HTERT RPE-1 (cell line): ENCODE measurements around the gene BCL7B.
"Not testable (repeated sequence)": the region's sequence is repeated elsewhere in the genome, so short reads cannot be mapped to it uniquely, and the experiment has no call there.

Experiments used
- in situ Hi-C: fragments of 300-500 bp; cut with MboI; formaldehyde crosslinking; loops from 4 replicates; pipeline ENCODE4 v1.14.3; 2020; ENCODE audit warnings: low sequenced_read_pairs

BCL7B gene

DNA sequence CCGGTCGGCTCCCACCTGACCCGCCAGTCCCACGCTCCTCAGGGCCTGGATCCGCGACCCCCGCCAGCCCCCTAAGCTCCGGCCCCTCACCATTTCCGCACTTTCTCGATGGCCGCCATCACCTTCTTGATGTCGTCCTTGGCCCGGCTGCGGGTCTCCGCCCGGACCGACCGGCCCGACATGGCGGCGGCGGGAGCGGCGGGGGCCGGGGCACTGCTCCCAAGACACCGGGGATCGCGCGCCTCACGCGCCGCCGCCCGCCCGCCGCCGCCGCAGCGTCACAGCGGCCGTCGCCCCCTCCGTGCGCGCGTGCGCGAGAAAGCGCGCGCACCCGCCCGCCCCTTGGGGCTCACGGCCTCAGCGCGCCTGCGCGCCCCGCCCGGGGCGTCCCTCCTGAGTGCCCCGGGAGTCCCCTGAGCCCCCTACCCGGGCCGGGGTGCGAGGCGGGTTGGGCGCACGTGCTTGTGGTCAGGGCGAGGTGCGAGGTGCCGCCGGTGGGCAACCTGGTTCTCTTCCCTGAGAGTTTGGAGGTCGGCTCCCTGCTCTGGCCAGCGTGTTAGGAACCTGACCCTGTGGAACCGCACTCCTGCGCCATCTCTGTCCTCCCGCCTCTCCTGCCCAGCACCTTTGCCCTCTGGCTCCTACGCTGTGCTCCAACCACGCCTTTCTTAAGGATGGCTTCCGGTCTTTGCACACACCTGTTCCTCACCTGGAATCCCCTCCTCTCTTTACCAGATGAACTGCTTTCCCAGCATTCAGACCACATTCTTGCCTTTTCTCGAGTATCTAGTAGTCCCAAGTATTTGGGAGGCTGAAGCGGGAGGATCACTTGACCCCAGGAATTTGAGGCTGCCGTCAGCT is at the start of gene BCL7B:
Gene BCL7B, minus strand, starts transcription at position 294 of the 861 bp plus-strand sequence. Its CDS starts 112 bp downstream, at position 182.
- in situ Hi-C loops = no loop called here

DNA sequence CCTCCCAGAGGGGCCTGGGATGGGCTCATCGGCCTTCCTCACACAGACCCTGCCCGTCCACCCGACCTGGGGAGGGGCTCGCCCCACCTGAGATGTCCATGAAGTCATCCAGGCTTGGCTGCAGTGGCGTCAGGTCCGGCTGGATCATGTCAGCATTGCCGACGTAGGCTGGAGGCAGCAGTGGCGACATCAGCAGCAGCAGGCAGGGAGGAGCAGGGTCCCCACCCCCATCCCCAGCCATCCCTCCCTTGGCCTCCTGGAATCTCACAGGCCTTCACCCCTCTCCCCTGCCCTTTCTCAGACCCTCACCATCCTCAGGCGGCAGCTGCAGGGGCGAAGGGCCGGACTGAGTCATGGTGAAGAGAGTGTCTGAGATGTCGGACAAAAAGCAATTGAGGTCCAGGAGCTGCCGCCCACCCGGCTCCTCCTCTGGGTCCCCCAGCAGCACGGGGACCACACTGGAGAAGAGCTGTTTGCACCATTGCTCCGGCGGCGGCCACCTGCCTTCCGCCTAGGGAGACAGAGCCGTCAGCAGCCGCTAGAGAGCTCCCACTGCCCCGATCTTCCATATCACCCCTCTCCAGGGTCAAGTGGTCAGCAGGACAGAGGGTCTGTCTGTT is 48.2 kb upstream of the BCL7B start:
- in situ Hi-C loops = no loop called here

DNA sequence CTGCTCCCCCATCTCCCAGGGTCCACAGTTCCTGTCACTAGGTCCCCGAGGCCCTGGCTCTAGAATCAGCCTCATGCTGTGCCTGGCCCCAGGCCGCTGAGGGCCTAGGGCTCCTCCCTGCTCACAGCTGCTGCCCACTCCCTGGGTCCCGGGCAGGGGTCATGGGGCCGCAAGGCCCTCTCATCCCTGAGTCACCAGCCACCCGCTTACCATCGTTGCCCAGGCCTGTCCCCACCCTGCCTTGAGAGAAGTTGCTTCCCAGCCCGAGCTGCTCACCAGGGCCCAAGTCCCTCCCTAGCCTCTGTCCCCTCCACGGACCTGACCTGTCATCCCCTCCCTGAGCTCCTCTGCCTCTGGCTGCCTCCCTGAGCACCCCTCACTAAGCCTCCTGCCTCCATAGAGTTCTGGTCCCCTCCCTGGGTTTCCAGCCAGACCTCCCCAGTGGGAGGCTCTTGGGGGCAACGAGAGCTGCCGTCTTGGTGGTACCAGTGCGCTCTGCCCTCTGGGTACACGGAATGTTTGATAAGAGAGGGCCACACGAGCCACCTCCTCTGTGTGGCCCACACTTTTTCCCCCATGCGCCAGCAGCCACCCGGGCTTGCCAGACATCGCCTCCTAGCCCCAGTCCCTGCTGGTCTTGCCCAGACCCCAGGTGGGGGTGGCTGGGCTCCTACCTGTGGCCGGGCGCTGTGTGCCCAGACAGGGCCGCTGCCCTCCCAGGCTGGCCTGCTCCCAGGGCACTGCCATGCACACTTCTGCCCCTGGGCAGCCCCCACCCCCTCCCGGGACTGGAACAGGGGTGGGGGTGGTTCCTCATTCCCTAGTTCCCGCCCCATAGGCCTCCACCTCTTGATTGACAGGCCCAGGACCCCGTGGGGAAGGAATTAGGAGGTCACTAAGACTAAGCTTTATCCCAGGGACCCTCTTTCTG is 45.5 kb upstream of the BCL7B start:
- in situ Hi-C loops = no loop called here

GRCh38 chr7:73599916-73600315 is 42.4 kb upstream of the BCL7B start:
- in situ Hi-C loops = no loop called here

GRCh38 chr7:73599151-73599882 is 41.8 kb upstream of the BCL7B start:
- in situ Hi-C loops = no loop called here

- in situ Hi-C loops = no loop called here
These were observed 40.7 kb upstream of the BCL7B start for GRCh38 chr7:73597978-73598782.

- in situ Hi-C loops = no loop called here
These were observed 38.9 kb upstream of the BCL7B start for GRCh38 chr7:73596191-73597065.

GRCh38 chr7:73595358-73595757 is 37.9 kb upstream of the BCL7B start:
- in situ Hi-C loops = no loop called here

GRCh38 chr7:73593207-73594045 is 35.9 kb upstream of the BCL7B start:
- in situ Hi-C loops = no loop called here

DNA sequence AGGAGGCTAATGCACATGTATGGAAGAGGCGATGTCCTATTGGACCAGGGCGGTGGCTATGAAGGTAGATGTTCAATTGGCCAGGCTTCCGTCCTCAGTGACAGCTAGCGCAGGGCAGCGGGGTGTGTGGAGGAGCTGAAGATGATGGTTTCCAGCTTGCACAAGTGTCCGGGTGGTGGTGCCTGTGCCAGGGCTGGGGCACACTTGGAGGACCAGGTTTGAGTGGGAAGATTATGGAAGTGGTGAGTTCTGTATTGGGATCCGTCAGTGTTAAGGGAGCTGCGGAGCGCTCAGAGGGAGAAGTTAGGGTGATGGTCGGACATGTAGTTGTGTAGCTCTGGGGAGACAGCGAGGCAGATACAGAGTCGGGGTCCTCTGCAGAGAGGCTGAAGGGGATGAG is 29.4 kb upstream of the BCL7B start:
- in situ Hi-C loops = no loop called here

GRCh38 chr7:73585196-73585595 is 27.7 kb upstream of the BCL7B start:
- in situ Hi-C loops = no loop called here

DNA sequence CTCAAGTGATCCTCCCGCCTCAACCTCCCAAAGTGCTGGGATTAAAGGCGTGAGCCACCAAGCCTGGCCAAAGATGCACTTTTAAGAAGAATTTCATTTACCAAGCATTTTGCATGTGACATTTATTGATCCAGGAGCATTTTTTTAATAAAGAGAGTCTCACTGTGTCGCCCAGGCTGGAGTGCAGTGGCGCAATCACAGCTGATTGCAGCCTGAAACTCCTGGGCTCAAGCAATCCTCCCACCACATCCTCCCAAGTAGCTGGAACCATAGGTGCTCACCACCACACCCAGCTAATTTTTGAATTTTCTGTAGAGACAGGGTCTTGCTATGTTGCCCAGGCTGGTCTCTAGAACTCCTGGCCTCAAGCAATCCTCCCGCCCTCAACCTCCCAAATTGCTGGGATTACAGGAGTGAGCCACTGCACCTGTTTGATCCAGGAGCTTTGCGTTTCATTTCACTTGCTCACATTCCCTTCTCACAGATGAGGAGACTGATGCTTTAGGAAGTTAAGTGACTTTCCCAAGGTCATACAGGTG is 25.2 kb upstream of the BCL7B start:
- in situ Hi-C loops = no loop called here

DNA sequence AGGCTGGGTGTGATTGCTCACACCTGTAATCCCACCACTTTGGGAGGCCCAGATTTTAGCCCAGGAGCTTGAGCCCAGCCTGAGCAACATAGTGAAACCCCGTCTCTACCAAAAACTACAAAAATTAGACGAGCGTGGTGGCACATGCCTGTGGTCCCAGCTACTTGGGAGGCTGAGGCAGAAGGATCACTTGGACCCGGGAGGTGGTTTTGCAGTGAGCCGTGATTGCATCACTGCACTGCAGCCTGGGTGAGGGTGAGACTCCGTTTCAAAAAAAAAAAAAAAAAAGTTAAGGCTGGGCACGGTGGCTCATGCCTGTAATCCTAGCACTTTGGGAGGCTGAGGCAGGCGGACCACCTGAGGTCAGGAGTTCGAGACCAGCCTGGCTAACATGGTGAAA is 23.5 kb upstream of the BCL7B start:
- in situ Hi-C loops = not testable (repeated sequence)

DNA sequence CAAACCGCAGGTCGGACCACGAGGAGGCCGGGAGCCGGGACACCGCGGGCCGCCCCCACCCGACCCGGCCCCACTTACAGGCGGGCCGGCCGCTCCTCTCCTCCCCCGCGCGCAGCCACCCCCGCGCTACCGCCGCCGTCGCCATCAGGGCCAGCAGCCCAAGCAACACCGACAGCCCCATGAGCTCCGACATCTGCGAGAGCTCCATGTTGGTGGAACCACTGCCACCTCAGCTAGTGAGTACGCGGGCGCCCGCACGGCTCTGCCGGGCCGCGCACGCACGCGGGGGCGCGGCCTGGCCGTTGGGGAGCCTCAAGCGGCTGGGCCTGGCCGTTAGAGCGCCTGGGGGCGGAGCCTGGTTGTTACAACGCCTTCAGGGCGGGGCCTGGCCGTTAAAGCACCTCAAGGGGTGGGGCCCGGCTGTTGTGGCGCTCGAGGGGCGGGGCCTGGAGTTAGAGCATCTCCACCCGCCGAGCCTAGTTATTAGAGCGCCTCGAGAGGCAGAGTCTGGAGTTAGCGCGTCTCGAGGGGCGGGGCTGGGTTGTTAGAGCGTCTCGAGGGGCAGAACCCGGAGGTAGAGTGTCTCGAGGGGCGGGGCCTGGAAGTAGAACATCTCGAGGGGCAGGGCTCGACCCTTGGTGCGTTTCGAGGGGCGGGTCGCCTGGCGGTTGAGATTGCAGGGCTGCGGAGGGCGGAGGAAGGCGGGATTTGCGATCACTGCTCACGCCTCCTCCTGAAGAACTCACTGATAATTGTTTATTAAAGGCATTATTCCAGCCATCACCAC is 21.0 kb upstream of the BCL7B start, which contains the start of gene TBL2:
Gene TBL2, minus strand, starts transcription at position 238 of the 787 bp plus-strand sequence. Its CDS starts 30 bp downstream, at position 208.
- in situ Hi-C loops = no loop called here

GRCh38 chr7:73577627-73578341 is 20.3 kb upstream of the BCL7B start:
- in situ Hi-C loops = no loop called here

DNA sequence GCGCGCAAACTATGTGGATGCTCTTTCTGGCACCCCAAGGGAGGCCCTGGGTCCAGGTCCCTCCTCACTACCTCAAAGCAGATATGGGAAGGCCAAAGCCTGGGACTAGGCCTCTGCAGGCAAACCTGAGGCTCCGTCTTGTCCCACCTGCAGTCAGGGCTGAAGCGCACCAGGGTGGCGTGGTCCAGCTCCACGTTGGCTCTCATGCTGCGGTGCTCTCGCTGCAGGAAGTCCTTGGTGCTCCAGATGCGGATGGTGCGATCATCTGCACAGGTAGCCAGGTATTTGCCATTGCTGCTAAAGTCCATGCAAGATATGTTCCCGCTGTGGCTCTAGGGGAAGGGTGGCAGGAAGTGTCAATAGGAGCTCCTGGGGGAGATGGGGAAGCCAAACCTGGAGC is 16.3 kb upstream of the BCL7B start:
- in situ Hi-C loops = no loop called here
